Mesenchymal stem cell (in vitro differentiated cells and primary cell): Measurements from ENCODE around the gene CPLX1.

Experiments
- DNase-seq: peaks from one replicate; pipeline ENCODE4 v3.0.0-alpha.2; 2013
- H2AFZ ChIP-seq: one replicate; pipeline ENCODE4 v1.6.1; 2013; ENCODE audit warnings: low read depth, mild to moderate bottlenecking, control low read depth, inconsistent platforms, low read length, moderate library complexity
- H2AK5ac ChIP-seq: 2 replicates; pipeline ENCODE4 v1.6.1; 2013; ENCODE audit warnings: low read length, moderate library complexity, mild to moderate bottlenecking, inconsistent platforms; ENCODE audit not compliant: severe bottlenecking
- H2BK120ac ChIP-seq: one replicate; pipeline ENCODE4 v1.6.1; 2013; ENCODE audit warnings: low read depth, mild to moderate bottlenecking, inconsistent platforms, low read length, moderate library complexity
- H2BK12ac ChIP-seq, 2 experiments: one replicate each; pipeline ENCODE4 v1.6.1; 2013; ENCODE audit warnings: inconsistent platforms in 2 of 2, low read length in 2 of 2, mild to moderate bottlenecking in 2 of 2, moderate library complexity in 2 of 2, control low read depth in 1 of 2
- H2BK15ac ChIP-seq: one replicate; pipeline ENCODE4 v1.6.1; 2013; ENCODE audit warnings: mild to moderate bottlenecking, low read depth, inconsistent platforms; ENCODE audit not compliant: poor library complexity, severe bottlenecking
- H2BK5ac ChIP-seq: 2 replicates; pipeline ENCODE4 v1.6.1; 2013; ENCODE audit warnings: low read depth, mild to moderate bottlenecking, low read length, control low read depth, inconsistent platforms; ENCODE audit not compliant: poor library complexity, severe bottlenecking
- H3K14ac ChIP-seq, 2 experiments: one replicate each; pipeline ENCODE4 v1.6.1; 2013; ENCODE audit warnings: inconsistent platforms in 2 of 2, low read length in 2 of 2, control low read depth in 1 of 2, mild to moderate bottlenecking in 1 of 2, moderate library complexity in 1 of 2
- H3K18ac ChIP-seq, 2 experiments: one replicate each; pipeline ENCODE4 v1.6.1; 2013; ENCODE audit warnings: inconsistent platforms in 2 of 2, low read length in 2 of 2, control low read depth in 1 of 2, low read depth in 1 of 2, mild to moderate bottlenecking in 1 of 2
- H3K23ac ChIP-seq, 2 experiments: one replicate each; pipeline ENCODE4 v1.6.1; 2013; ENCODE audit warnings: inconsistent platforms in 2 of 2, low read length in 2 of 2, mild to moderate bottlenecking in 2 of 2, moderate library complexity in 2 of 2, control low read depth in 1 of 2
- H3K27ac ChIP-seq: 2 replicates; pipeline ENCODE4 v1.5.1; 2013; ENCODE audit warnings: mild to moderate bottlenecking, moderate library complexity, low read length, control low read depth, inconsistent platforms; ENCODE audit not compliant: poor library complexity, severe bottlenecking
- H3K27me3 ChIP-seq, 2 experiments: 2 replicates each; pipeline versions ENCODE4 v1.6.1 to v1.7.0; 2013; ENCODE audit warnings: low read length in 2 of 2, mild to moderate bottlenecking in 2 of 2, moderate library complexity in 2 of 2, control low read depth in 1 of 2, inconsistent platforms in 1 of 2; ENCODE audit not compliant: control insufficient read depth in 1 of 2, insufficient read depth in 1 of 2
- H3K36me3 ChIP-seq, 2 experiments: 2 replicates each; pipeline versions ENCODE4 v1.6.1 to v1.7.0; 2013; ENCODE audit warnings: low read length in 2 of 2, control low read depth in 1 of 2, inconsistent platforms in 1 of 2, low read depth in 1 of 2, mild to moderate bottlenecking in 1 of 2; ENCODE audit not compliant: insufficient read depth in 2 of 2, control insufficient read depth in 1 of 2
- H3K4ac ChIP-seq, 2 experiments: one replicate each; pipeline ENCODE4 v1.6.1; 2013; ENCODE audit warnings: inconsistent platforms in 2 of 2, low read length in 2 of 2, mild to moderate bottlenecking in 2 of 2, moderate library complexity in 2 of 2, control low read depth in 1 of 2, low read depth in 1 of 2
- H3K4me1 ChIP-seq: 2 replicates; pipeline ENCODE4 v1.6.1; 2013; ENCODE audit warnings: low read depth, low read length, control low read depth; ENCODE audit not compliant: control insufficient read depth, insufficient read depth
- H3K4me2 ChIP-seq: 2 replicates; pipeline ENCODE4 v1.6.1; 2013; ENCODE audit warnings: low read length, mild to moderate bottlenecking, inconsistent platforms; ENCODE audit not compliant: poor library complexity, severe bottlenecking
- H3K4me3 ChIP-seq, 2 experiments: 2 replicates each; pipeline versions ENCODE4 v1.5.1 to v1.7.0; 2013; ENCODE audit warnings: low read length in 2 of 2, mild to moderate bottlenecking in 2 of 2, control low read depth in 1 of 2, low read depth in 1 of 2; ENCODE audit not compliant: insufficient read depth in 1 of 2
- H3K79me1 ChIP-seq: replicated peaks from 2 replicates; pipeline ENCODE4 v1.6.1; 2013; ENCODE audit warnings: mild to moderate bottlenecking, control low read depth, low read length, inconsistent platforms; ENCODE audit not compliant: poor library complexity, severe bottlenecking
- H3K9ac ChIP-seq: 2 replicates; pipeline ENCODE4 v1.7.0; 2013; ENCODE audit warnings: mild to moderate bottlenecking, low read length, moderate library complexity
- H3K9me3 ChIP-seq: 2 replicates; pipeline ENCODE4 v1.7.0; 2013; ENCODE audit warnings: mild to moderate bottlenecking, low read length; ENCODE audit not compliant: control insufficient read depth
- H4K8ac ChIP-seq: one replicate; pipeline ENCODE4 v1.6.1; 2013; ENCODE audit warnings: inconsistent platforms, mild to moderate bottlenecking, low read length, moderate library complexity
- H4K91ac ChIP-seq: one replicate; pipeline ENCODE4 v1.6.1; 2013; ENCODE audit warnings: mild to moderate bottlenecking, low read length, inconsistent platforms
- WGBS: methylation state at CpG from one replicate; pipeline ENCODE4 v1.1.7; 2013; ENCODE audit warnings: mixed read lengths; 5-methylcytosine and 5-hydroxymethylcytosine counted together

The CPLX1 gene

GRCh38 chr4:823176-823760 is 2.7 kb downstream of the CPLX1 start:
- Histone ChIP-seq H3K14ac (no peak overlapping the region), H3K9ac (no peak overlapping the region), H3K4me2 (no peak overlapping the region), H3K4me1 (peaks cover 24% of the 10 kb centered on the region), H2AK5ac (no peak overlapping the region), H3K23ac (no peak overlapping the region), H4K91ac (peak overlapping the region; percentile 24), H4K8ac (no peak overlapping the region), H2BK120ac (no peak overlapping the region), H2BK12ac (no peak overlapping the region), H2BK15ac (no peak overlapping the region), H3K4ac (no peak overlapping the region), H3K4me3 (no peak overlapping the region), H3K27me3 (peaks cover 82% of the 10 kb centered on the region in 2 experiments), H2BK5ac (no peak overlapping the region), H2AFZ (no peak overlapping the region), H3K9me3 (peaks cover 6% of the 10 kb centered on the region), H3K36me3 (peaks cover 0 to 3% of the 10 kb centered on the region in 2 experiments), H3K18ac (no peak overlapping the region), H3K27ac (no peak overlapping the region), H3K79me1 (no peaks in the 10 kb centered on the region)
- no peak for DNase-seq
- WGBS = 90% methylated on average over 21 of the region's 21 CpGs

GRCh38 chr4:822361-823175 is 3.4 kb downstream of the CPLX1 start:
- no peak overlapping the region for H3K23ac ChIP-seq
- peaks cover 82% of the 10 kb centered on the region in 2 experiments for H3K27me3 ChIP-seq
- H2BK120ac ChIP-seq = no peak overlapping the region
- H3K18ac ChIP-seq = no peak overlapping the region
- H3K27ac ChIP-seq = no peak overlapping the region
- no peak overlapping the region for H3K4me2 ChIP-seq
- 82% methylated on average over 24 of the region's 24 CpGs for WGBS
- H3K4me3 ChIP-seq = no peak overlapping the region
- H3K4me1 ChIP-seq = peaks cover 23% of the 10 kb centered on the region
- H3K14ac ChIP-seq = no peak overlapping the region
- H2AFZ ChIP-seq = no peak overlapping the region
- H2BK15ac ChIP-seq = no peak overlapping the region
- no peak overlapping the region for H2BK12ac ChIP-seq
- no peak overlapping the region for H3K4ac ChIP-seq
- no peak overlapping the region for H4K91ac ChIP-seq
- no peak overlapping the region for H4K8ac ChIP-seq
- no peak overlapping the region for H3K9ac ChIP-seq
- H3K79me1 ChIP-seq = no peaks in the 10 kb centered on the region
- H3K9me3 ChIP-seq = peaks cover 6% of the 10 kb centered on the region
- H2BK5ac ChIP-seq = no peak overlapping the region
- H3K36me3 ChIP-seq = peaks cover 0 to 3% of the 10 kb centered on the region in 2 experiments
- H2AK5ac ChIP-seq = no peak overlapping the region
- no peak for DNase-seq

GRCh38 chr4:821631-822030 is 4.3 kb downstream of the CPLX1 start:
- no peak overlapping the region for H3K27ac ChIP-seq
- H3K4me1 ChIP-seq = peaks cover 14% of the 10 kb centered on the region
- WGBS = 87% methylated on average over 16 of the region's 16 CpGs
- no peak overlapping the region for H2BK5ac ChIP-seq
- H3K23ac ChIP-seq = no peak overlapping the region
- H3K14ac ChIP-seq = no peak overlapping the region
- peaks cover 77 to 81% of the 10 kb centered on the region in 2 experiments for H3K27me3 ChIP-seq
- H2BK120ac ChIP-seq = no peak overlapping the region
- H3K4ac ChIP-seq = no peak overlapping the region
- no peak overlapping the region for H2AK5ac ChIP-seq
- H3K9ac ChIP-seq = no peak overlapping the region
- no peak overlapping the region for H3K4me2 ChIP-seq
- no peak overlapping the region for H4K8ac ChIP-seq
- H2BK12ac ChIP-seq = no peak overlapping the region
- DNase-seq = no peak
- H3K79me1 ChIP-seq = no peaks in the 10 kb centered on the region
- H3K4me3 ChIP-seq = no peak overlapping the region
- no peak overlapping the region for H2AFZ ChIP-seq
- no peak overlapping the region for H2BK15ac ChIP-seq
- peaks cover 6% of the 10 kb centered on the region for H3K9me3 ChIP-seq
- no peak overlapping the region for H3K18ac ChIP-seq
- peaks cover 0 to 3% of the 10 kb centered on the region in 2 experiments for H3K36me3 ChIP-seq
- no peak overlapping the region for H4K91ac ChIP-seq

- DNase-seq = no peak
- H3K9me3 ChIP-seq = peaks cover 6% of the 10 kb centered on the region
- peaks cover 0 to 3% of the 10 kb centered on the region in 2 experiments for H3K36me3 ChIP-seq
- no peak overlapping the region for H2BK15ac ChIP-seq
- H2BK5ac ChIP-seq = no peak overlapping the region
- H3K27me3 ChIP-seq = peaks cover 77 to 84% of the 10 kb centered on the region in 2 experiments
- H3K14ac ChIP-seq = no peak overlapping the region
- H3K18ac ChIP-seq = no peak overlapping the region
- no peak overlapping the region for H2AFZ ChIP-seq
- no peak overlapping the region for H3K4ac ChIP-seq
- no peak overlapping the region for H3K4me3 ChIP-seq
- H3K23ac ChIP-seq = no peak overlapping the region
- H4K8ac ChIP-seq = no peak overlapping the region
- no peak overlapping the region for H3K27ac ChIP-seq
- no peak overlapping the region for H2AK5ac ChIP-seq
- H2BK120ac ChIP-seq = no peak overlapping the region
- 90% methylated on average over 22 of the region's 22 CpGs for WGBS
- no peak overlapping the region for H3K4me2 ChIP-seq
- no peak overlapping the region for H4K91ac ChIP-seq
- H3K9ac ChIP-seq = no peak overlapping the region
- H3K4me1 ChIP-seq = peaks cover 12% of the 10 kb centered on the region
- no peak overlapping the region for H2BK12ac ChIP-seq
- H3K79me1 ChIP-seq = no peaks in the 10 kb centered on the region
Measured at GRCh38 chr4:821181-821591, 4.7 kb downstream of the CPLX1 start.
